AG04449 (cell line): ENCODE data around the gene FANCD2.
"Not testable (repeated sequence)": the region's sequence is repeated elsewhere in the genome, so short reads cannot be mapped to it uniquely, and the experiment has no call there.

ENCODE experiments used
- CTCF ChIA-PET: fragments of 350-600 bp; formaldehyde crosslinking; extraction: SDS; loops from one replicate; lab custom pipeline; 2021; ENCODE audit warnings: antibody characterized with exemption; lab: Yijun Ruan, JAX
- POLR2A ChIA-PET: fragments of 400-600, 350-600 bp; formaldehyde crosslinking; extraction: SDS; loops from one replicate; lab custom pipeline; 2020; ENCODE audit warnings: antibody characterized with exemption, inconsistent platforms; lab: Yijun Ruan, JAX
- DNase-seq: peaks from one replicate; pipeline ENCODE4 v3.0.0-alpha.2; 2010; ENCODE audit warnings: low read depth, low spot score
- H3K4me3 ChIP-seq: 2 replicates; pipeline ENCODE4 v1.5.1; 2011; ENCODE audit warnings: low read depth, mild to moderate bottlenecking, control low read depth, low read length
- CTCF ChIP-seq: IDR thresholded peaks from one replicate; pipeline ENCODE4 v1.5.1; 2011; ENCODE audit warnings: mild to moderate bottlenecking, moderate library complexity, low read length, control low read depth, inconsistent platforms; ENCODE audit not compliant: insufficient read depth; ENCODE audit errors: missing control alignments

The FANCD2 gene

DNA sequence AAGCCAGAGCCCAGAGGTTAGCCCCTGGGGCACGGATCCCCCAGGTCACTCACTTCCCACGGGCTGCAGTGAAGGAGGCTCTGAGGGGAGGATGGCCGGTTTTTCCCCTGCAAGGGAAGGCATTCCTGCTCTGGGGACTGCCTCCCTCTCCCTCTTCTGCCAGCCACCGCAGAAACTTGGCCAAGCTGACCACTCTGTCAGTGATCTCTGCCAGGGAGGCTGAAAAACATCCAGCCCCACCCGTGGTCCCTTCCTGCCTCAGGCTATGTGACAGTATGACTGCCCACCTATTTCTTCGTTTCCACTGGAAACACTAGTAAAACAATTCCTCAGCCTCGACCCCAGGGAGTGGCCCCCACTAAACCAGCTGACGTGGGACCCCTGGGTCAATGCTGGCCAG, 14.6 kb upstream of the FANCD2 start:
- DNase-seq = no peak
- H3K4me3 ChIP-seq = no peak overlapping the region
- no peak for TF ChIP-seq CTCF
- ChIA-PET POLR2A (interaction anchor here (1.2 kb wide), 1 partner anchor 65 kb away, joined by 9 read pairs; no protein-coding TSS in a partner anchor), CTCF (interaction anchor here (0.8 kb wide), 1 partner anchor 80 kb away, joined by 3 read pairs; no protein-coding TSS in a partner anchor)

DNA sequence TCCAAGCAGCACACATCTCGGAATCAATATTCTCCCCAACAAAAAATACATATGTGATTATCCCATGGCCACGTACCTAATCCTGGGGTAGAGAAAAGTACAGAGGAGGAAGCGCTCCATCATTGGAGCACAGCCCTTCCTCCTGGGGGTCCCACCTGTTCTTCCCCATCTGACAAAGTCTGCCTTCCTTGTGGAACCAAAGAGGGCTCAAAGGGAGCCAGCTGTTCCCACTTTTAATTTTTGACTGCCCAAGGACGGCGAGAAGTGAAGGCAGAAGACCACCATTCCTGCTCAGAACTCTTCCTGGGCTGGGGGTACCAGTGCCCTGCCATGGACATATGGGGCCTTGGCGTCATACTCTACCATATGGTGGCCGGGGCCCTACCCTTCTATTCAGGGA, 14.1 kb upstream of the FANCD2 start:
- no peak for TF ChIP-seq CTCF
- H3K4me3 ChIP-seq = no peak overlapping the region
- CTCF ChIA-PET = interaction anchor here (0.6 kb wide), 1 partner anchor 29 kb away, joined by 4 read pairs; no protein-coding TSS in a partner anchor
- POLR2A ChIA-PET = interaction anchor here (0.6 kb wide), 1 partner anchor 8 kb away, joined by 3 read pairs; no protein-coding TSS in a partner anchor
- DNase-seq = no peak

- TF ChIP-seq CTCF = no peak
- DNase-seq = peak; percentile 87
These were observed 10.8 kb upstream of the FANCD2 start for GRCh38 chr3:10015461-10015904.

GRCh38 chr3:10017636-10018292, 8.5 kb upstream of the FANCD2 start:
- POLR2A ChIA-PET = no interaction called here
- CTCF ChIA-PET = interaction anchor here (0.8 to 1.7 kb wide), 2 partner anchors 71 to 85 kb away, joined by 3 to 4 read pairs; no protein-coding TSS in a partner anchor
- DNase-seq = no peak

More at GRCh38 chr3:10015461-10015904, 10.8 kb upstream of the FANCD2 start:
- ChIA-PET POLR2A (interaction anchor here (0.6 to 1.4 kb wide), 2 partner anchors 9 to 82 kb away, joined by 3 read pairs; partner anchors contain the start of gene CRELD1), CTCF (interaction anchor here (2.0 kb wide), 1 partner anchor 69 kb away, joined by 5 read pairs; no protein-coding TSS in a partner anchor)
- no peak overlapping the region for H3K4me3 ChIP-seq

GRCh38 chr3:10018806-10019205, 7.4 kb upstream of the FANCD2 start:
- H3K4me3 ChIP-seq, DNase-seq: not testable (repeated sequence)
- POLR2A ChIA-PET = interaction anchor here (0.7 kb wide), 1 partner anchor 108 kb away, joined by 3 read pairs; no protein-coding TSS in a partner anchor
- CTCF ChIA-PET = interaction anchor here (0.8 to 1.7 kb wide), 2 partner anchors 72 to 86 kb away, joined by 3 to 4 read pairs; no protein-coding TSS in a partner anchor

More at GRCh38 chr3:10017636-10018292, 8.5 kb upstream of the FANCD2 start:
- no peak overlapping the region for H3K4me3 ChIP-seq
- no peak for TF ChIP-seq CTCF

GRCh38 chr3:10019326-10019725, 6.9 kb upstream of the FANCD2 start:
- no peak overlapping the region for H3K4me3 ChIP-seq
- CTCF ChIA-PET = interaction anchor here (1.7 kb wide), 1 partner anchor 73 kb away, joined by 4 read pairs; no protein-coding TSS in a partner anchor
- POLR2A ChIA-PET = no interaction called here
- no peak for TF ChIP-seq CTCF
- DNase-seq = no peak
